HG03045 (cell line): ENCODE data around the gene ALDH3A2.
"Not testable (repeated sequence)": the region's sequence is repeated elsewhere in the genome, so short reads cannot be mapped to it uniquely, and the experiment has no call there.

Source experiments
- ATAC-seq: cut with Tn5 transposase; IDR thresholded peaks from one replicate; pipeline ENCODE4 v1.9.1; 2021; ENCODE audit warnings: mild to moderate bottlenecking, moderate library complexity; ENCODE audit not compliant: unreplicated experiment

Gene ALDH3A2

GRCh38 chr17:19649274-19649541 lies 657 bp downstream of the ALDH3A2 start:
- ATAC-seq: no peak

GRCh38 chr17:19650826-19651225 lies 2.3 kb downstream of the ALDH3A2 start:
- ATAC-seq: no peak

DNA sequence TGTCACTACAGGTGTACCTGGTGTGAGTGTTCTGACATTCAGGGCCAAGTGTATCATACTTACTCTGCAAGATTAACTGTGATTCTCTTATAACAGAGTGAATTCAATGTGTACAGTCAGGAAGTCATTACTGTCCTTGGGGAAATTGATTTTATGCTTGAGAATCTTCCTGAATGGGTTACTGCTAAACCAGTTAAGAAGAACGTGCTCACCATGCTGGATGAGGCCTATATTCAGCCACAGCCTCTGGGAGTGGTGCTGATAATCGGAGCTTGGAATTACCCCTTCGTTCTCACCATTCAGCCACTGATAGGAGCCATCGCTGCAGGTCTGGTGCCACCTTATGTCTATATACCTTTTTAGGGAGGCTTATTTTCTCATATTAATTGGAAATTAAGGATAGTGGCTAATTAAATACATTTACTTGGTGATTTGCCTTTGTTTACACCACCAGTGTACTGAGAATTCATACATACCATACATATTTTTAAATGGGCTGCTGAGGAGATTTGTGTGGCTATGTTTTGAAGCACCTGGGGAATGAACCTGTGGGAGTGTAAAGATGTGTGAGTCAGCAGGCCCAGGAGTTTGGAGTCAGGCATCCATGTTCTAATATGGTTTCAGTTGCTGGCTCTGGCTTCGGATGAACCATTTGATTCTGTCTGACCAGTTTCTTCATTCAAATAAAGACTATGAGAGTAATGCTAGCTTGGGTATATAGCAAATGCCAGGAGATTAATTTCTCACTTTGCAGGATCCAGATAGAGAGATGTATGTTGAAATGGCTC lies 3.1 kb downstream of the ALDH3A2 start:
- ATAC-seq: no peak

GRCh38 chr17:19652595-19652994 lies 4.0 kb downstream of the ALDH3A2 start:
- no peak for ATAC-seq

DNA sequence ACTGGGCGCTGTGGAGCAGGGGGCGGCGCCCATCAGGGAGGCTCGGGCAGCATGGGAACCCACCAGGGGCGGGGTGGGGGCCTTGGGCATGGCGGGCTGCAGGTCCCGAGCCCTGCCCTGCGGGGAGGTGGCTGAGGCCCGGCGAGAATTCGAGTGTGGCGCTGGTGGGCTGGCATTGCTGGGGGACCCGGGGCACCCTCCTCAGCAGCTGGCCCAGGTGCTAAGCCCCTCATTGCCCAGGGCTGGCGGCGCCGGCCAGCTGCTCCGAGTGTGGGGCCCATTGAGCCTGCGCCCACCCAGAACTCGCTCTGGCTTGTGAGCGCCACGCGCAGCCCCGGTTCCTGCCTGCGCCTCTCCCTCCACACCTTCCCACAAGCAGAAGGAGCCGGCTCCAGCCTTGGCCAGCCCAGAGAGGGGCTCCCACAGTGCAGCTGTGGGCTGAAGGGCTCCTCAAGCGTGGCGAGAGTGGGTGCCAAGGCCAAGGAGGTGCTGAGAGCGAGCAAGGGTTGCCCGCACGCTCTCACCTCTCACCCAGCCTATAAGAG lies 5.9 kb downstream of the ALDH3A2 start:
- no peak for ATAC-seq

DNA sequence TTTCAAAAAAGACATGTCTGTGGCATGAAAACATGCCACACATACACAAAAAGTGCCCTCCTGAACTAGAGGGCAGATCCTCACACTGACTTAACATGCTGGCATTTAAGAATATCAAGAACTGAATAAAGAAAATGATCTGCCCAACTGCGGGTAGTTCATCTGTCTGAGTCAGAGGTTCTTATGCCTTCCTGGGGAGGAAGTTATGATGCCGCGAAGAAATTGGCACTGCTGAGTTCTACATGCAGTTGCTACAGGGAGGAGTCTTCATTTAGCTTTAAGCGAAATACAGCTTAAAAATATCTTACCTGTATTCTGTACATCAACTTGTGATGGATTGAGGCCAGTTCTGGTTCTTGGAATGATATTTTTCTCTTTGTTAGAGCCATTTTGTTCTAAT lies 6.3 kb downstream of the ALDH3A2 start:
- ATAC-seq: no peak

DNA sequence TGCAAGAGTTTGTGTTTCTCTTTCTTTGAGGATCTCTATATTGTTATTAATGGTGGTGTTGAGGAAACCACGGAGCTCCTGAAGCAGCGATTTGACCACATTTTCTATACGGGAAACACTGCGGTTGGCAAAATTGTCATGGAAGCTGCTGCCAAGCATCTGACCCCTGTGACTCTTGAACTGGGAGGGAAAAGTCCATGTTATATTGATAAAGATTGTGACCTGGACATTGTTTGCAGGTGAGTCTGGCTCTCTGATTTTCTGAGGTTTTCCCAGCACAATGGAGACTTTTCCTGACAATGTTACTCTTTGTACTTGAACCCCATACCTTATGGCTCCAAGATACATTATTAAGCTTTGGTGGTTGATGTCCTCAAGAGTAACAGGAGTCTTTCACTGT lies 7.8 kb downstream of the ALDH3A2 start:
- ATAC-seq: no peak

- ATAC-seq: no peak
These were observed 8.5 kb downstream of the ALDH3A2 start for GRCh38 chr17:19656851-19657581.

GRCh38 chr17:19659366-19660177 lies 11.0 kb downstream of the ALDH3A2 start:
- ATAC-seq: no peak

DNA sequence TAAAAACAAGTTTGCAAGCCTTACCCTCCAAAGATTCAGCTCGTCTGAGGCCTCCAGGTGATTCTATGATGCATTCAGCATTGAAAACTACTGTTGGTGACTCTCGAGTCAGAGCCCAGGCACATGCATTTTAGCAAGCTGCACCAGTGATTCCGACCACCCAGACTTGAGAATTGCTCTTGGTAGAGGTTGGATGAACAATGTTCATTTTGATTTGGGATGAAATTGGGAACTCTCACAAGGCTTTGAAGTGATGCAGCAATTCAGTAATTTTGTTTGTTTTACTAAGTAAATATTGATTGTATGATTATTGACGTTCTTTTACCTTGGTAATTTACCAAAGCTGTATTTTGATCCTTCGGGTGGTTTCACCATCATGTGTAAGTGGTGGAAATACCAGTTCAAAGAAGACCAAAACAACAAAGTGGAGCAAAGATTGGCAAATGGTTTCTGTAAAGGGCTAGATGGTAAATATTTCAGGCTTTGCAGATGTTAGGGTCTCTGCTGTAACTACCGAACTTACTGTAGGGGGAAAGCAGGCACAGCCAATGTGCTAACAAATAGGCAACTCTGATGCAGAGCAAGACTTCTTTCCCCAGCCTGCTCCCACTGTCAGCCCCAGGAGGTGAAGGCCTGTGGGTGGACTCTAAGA lies 11.8 kb downstream of the ALDH3A2 start:
- ATAC-seq: no peak

- ATAC-seq: no peak
These were observed 12.6 kb downstream of the ALDH3A2 start for GRCh38 chr17:19661121-19661520.

GRCh38 chr17:19663097-19663496 lies 14.5 kb downstream of the ALDH3A2 start:
- no peak for ATAC-seq

DNA sequence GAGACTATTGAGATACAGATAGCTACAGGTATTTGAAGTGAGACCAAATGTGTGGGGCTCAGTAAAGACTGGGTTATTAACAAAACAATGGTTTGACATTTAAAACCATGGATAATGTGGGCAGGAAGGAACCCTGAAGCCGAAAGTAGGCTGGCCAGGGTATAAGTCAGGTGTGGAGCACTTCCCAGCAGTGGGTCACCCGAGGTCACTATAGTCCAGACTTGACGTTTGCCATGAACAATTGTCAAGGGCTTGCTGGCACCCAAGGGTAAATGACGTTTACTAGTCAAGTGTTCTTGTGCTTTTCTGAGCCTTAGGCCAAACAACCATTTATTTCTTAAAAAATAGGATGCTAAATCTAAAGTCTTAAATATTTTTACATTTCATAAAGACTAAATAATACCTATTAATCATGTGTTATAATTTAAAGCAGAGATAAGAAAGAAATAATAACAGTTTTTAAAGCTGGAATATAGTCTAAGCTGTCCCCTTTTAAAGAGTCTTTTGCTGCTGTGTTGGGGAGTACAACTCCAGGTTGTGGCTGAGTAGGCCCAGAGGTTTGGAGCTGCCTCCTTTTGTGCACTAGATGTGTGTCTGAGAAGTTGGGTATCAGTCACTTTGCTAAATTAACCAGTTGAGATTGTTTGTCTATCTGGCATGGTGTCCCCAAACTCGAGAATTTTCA lies 15.7 kb downstream of the ALDH3A2 start:
- ATAC-seq: no peak

GRCh38 chr17:19664821-19665181 lies 16.2 kb downstream of the ALDH3A2 start:
- no peak for ATAC-seq

GRCh38 chr17:19669680-19670079 lies 21.1 kb downstream of the ALDH3A2 start:
- not testable (repeated sequence) for ATAC-seq

DNA sequence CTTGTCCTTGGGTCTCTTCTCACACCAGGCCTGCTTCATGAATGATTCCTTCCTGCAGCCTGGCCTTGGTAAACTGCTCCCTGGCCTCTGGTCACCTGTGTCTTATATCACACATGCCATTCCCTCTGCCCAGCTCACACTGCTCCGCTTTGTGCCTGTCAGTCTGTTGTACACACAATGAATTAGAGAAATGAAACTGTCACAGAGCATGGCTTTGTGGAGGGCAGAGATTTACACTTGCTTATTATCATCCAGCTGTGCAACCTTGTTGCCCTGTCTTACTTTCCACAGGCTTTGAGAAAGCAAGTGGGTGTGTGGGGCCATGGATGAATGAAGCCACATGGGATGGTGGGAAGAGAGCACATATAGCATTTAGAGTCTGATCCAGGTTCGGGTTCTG lies 22.4 kb downstream of the ALDH3A2 start:
- no peak for ATAC-seq

- no peak for ATAC-seq
These were observed 22.9 kb downstream of the ALDH3A2 start for GRCh38 chr17:19671433-19671832.

DNA sequence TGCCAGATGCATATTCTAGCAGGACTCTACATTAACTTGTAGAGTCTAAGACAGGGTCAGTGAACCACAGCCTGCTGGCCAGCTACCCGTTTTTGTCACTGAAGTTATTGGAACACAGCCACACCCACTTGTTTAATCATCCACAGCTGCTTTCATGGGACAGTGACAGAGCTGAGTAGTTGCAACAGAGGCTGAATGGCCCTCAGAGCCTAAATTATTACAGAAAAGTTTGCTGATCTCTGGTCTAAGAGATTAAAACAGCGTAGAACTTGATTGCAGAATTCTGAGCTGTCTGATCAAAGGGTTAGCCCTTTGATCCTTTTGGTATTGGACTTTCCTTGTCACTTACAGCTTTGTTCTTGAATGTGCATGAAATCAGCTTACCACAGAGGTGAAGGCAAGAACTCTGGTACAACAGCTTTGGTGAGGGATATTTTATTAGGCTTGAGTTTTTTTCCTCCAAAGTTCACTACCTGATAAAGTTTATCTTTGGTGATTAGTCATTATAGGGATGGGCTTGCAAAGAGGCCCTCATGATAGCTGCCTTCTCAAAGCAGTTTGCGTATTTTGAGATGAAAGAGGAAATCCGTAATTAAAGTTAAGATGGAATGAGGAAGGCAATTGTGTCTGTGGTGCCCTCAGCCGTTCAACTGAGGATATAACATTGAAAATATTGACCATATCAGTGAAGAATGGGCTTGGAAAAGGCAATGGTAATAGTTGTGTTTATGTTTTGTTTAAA lies 23.6 kb downstream of the ALDH3A2 start:
- no peak for ATAC-seq

DNA sequence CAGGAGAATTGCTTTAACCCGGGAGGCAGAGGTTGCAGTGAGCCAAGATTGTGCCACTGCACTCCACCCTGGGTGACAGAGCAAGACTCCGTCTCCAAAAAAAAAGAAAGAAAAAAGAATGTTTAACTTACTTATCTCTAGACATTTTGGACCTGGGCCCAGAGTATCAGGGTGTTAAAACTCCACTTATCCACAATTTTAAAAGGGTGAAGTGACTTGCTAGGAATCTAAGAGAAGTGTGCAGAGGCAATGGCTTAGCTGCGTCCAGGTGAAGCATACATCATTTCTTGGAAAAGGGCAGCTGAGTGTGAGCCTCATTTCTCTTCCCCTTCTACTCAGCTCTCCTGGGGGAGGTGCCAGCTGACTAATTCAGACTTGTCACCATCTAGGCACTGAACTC lies 25.1 kb downstream of the ALDH3A2 start:
- ATAC-seq: no peak

DNA sequence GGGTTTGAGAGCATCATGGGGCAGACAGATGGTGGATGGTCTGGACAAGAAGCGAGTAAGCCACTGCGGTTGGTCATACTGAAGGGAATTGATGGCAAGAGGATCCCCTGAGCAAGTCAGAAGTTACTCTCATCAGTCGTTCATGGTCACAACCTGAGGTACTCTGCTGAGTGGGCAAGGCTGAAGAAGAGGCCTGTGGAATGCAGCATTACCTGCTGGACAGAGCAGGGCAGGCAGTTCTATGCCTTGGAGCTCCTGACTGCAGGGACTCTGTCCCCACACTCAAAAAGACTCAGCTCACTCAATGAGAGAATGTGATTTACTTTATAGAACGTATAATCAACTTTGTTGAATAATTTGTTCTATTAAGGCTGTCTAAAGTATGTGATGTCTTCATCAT lies 28.3 kb downstream of the ALDH3A2 start:
- no peak for ATAC-seq
